Activated CD4-positive, alpha-beta memory T cell treated with anti-CD3 and anti-CD28 coated beads for 36 hours (primary cell): ENCODE data around the gene ZDHHC23. TPM values are rescaled to one million over a fixed set of nuclear protein-coding genes. Genes with fewer than 3 reads are reported as not detected.

ENCODE experiments used
- CTCF ChIA-PET: fragments of 350-600 bp; sonication (Branson Sonifier 250); formaldehyde crosslinking; loops from one replicate; lab custom pipeline; 2021; ENCODE audit warnings: antibody characterized with exemption, inconsistent platforms; lab: Charles Lee
- POLR2A ChIA-PET: fragments of 350-600 bp; sonication (Branson Sonifier 250); formaldehyde crosslinking; loops from one replicate; lab custom pipeline; 2021; ENCODE audit warnings: antibody characterized with exemption; lab: Charles Lee
- DNase-seq: peaks from one replicate; pipeline ENCODE4 v3.0.0-alpha.2; 2020
- H3K27ac Mint-ChIP-seq: one replicate; pipeline ENCODE4 v1.8.0; 2021; ENCODE audit warnings: mixed read lengths
- H3K27me3 Mint-ChIP-seq: one replicate; pipeline ENCODE4 v1.8.0; 2021; ENCODE audit warnings: mixed read lengths
- H3K36me3 Mint-ChIP-seq: one replicate; pipeline ENCODE4 v1.8.0; 2021; ENCODE audit warnings: mixed read lengths
- H3K4me1 Mint-ChIP-seq: one replicate; pipeline ENCODE4 v1.8.0; 2021; ENCODE audit warnings: low read depth, mixed read lengths
- H3K4me3 Mint-ChIP-seq: one replicate; pipeline ENCODE4 v1.8.0; 2021; ENCODE audit warnings: mild to moderate bottlenecking, mixed read lengths
- H3K9me3 Mint-ChIP-seq: one replicate; pipeline ENCODE4 v1.8.0; 2021; ENCODE audit warnings: mixed read lengths
- intact Hi-C: fragments of 100-400 bp; cut with micrococcal nuclease; formaldehyde crosslinking; loops from one replicate; pipeline ENCODE4 v1.15.1; 2023
- total RNA-seq, 2 experiments: library from RNA; stranded (reverse); gene quantifications; one replicate each; pipeline ENCODE4 v1.2.3, GENCODE V29; 2021

The ZDHHC23 gene, protein sequence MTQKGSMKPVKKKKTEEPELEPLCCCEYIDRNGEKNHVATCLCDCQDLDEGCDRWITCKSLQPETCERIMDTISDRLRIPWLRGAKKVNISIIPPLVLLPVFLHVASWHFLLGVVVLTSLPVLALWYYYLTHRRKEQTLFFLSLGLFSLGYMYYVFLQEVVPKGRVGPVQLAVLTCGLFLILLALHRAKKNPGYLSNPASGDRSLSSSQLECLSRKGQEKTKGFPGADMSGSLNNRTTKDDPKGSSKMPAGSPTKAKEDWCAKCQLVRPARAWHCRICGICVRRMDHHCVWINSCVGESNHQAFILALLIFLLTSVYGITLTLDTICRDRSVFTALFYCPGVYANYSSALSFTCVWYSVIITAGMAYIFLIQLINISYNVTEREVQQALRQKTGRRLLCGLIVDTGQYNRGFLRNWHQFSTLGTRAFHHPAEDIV
- 1 to 10 TPM; 5.4 to 6.6 TPM for total RNA-seq

DNA sequence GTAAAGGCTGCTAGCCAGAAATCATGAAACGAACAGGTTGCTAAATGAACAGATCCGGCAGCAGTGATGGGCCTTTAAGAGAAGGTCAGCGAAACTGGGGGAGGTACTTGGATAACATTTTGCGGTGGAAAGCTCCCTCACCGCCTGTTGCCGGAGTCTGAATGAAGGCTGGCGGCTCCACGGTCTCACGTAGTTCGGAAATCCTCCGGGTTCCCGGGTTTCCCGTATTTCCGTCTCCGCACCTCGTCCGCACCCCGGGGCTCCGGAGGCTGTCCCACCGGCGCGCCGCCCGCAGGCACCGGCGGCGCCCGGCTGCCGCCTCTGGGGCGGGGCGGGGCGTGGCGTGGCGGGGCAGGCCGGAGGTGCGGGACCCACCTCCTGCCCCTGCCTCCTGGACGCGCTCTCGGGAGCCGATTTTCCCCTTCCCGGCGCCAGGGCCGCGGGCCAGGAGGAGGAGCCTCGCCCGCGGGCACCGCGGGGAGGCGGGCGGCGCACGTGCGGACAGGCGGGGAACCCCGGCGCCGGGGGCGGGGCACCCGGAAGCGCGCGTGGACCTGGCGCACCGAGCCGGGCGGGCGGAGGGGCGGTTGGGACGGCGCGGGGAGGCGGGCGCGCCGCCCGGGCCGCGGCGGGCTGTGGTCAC is at the start of gene ZDHHC23:
TSS of gene ZDHHC23 (plus strand) at position 642 of the 643 bp plus-strand sequence. CDS start 790 bp downstream, outside the sequence.
- Mint-ChIP-seq H3K4me3 (peak within 1 kb of the TSS; percentile 74), H3K4me1 (peaks cover 12% of the 10 kb centered on the region), H3K9me3 (no peaks in the 10 kb centered on the region), H3K27ac (peak within 1 kb of the TSS; percentile 52), H3K27me3 (peaks cover 14% of the 10 kb centered on the region), H3K36me3 (no peaks in the 10 kb centered on the region)
- DNase-seq = peak; percentile 71
- ChIA-PET CTCF (no interaction called here), POLR2A (no interaction called here)
- intact Hi-C loops = loop anchor here (1.0 to 5.0 kb wide), 4 partner anchors 109 to 415 kb away; partner anchors contain the start of genes ATP6V1A, CCDC191, NAA50 and QTRT2

DNA sequence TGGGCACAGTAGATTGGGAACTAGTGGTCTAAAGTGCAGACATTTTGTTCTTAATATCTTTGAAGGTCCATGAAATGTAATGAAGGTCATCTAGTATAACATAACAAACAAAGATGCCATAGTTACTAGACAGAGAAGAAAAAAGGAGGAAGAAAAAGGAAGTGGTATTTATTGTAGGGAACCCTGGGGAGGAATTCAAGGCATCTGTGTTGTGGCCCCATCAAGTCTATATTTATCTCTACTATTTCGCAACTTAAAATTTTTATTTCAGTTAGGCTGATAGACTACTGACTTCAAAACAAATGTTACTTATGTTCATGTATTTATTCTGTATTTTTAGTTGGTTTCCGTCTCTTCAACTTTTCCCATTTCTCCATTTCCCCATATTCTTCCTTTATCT is 48.9 kb upstream of the ZDHHC23 start:
- H3K4me3 Mint-ChIP-seq = no peak overlapping the region
- no peaks in the 10 kb centered on the region for H3K36me3 Mint-ChIP-seq
- H3K27me3 Mint-ChIP-seq = no peaks in the 10 kb centered on the region
- no peaks in the 10 kb centered on the region for H3K9me3 Mint-ChIP-seq
- peaks cover 9% of the 10 kb centered on the region for H3K4me1 Mint-ChIP-seq
- intact Hi-C loops = no loop called here
- ChIA-PET CTCF (no interaction called here), POLR2A (no interaction called here)
- no peak overlapping the region for H3K27ac Mint-ChIP-seq
- no peak for DNase-seq

DNA sequence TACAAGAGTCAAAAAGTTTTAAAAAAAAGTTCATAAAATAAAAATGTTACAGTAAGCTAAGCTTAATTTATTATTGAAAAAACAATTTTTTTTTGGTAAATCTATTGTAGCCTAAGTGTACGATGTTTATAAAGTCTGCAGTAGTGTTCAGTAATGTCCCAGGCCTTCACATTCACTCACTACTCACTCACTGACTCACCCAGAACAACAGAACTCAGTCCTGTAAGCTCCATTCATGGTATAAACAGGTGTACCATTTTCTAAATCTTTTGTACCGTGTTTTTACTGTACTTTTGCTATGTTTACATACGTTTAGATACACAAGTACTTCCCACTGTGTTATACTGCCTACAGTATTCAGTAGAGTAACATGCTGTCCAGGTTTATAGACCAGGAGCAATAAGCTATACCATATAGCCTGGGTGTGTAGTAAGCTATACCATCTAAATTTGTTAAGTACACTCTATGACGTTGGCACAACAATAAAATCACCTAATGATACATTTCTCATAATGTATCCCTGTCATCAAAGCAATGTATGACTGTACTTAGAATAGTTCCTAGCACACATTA is 41.2 kb upstream of the ZDHHC23 start:
- POLR2A ChIA-PET = no interaction called here
- intact Hi-C loops = no loop called here
- Mint-ChIP-seq H3K27ac (no peak overlapping the region), H3K4me3 (no peak overlapping the region), H3K36me3 (no peaks in the 10 kb centered on the region), H3K9me3 (no peaks in the 10 kb centered on the region), H3K27me3 (no peaks in the 10 kb centered on the region), H3K4me1 (no peaks in the 10 kb centered on the region)
- CTCF ChIA-PET = interaction anchor here (0.6 to 1.4 kb wide), 2 partner anchors 68 to 171 kb away, joined by 3 to 6 read pairs; partner anchors contain the start of gene GRAMD1C
- DNase-seq = no peak

DNA sequence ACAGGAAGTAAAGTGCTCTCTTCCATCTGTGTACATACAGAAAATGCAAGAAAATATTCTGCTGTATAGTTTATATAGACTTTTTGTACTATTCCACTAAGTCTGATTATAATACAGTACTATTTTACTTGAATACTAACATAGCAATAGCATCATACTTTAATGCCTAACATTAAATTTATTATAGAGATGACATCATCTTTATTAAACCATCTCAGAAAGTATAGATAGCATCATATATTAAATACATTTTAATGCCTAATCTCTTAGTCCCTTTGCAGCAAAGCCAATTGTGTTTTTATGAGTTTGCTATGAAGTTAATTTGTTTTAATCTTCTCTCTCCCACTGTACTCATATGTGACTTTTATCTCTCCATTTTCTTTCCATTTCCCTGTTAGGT is 39.7 kb upstream of the ZDHHC23 start:
- no peak overlapping the region for H3K27ac Mint-ChIP-seq
- no peak overlapping the region for H3K4me3 Mint-ChIP-seq
- no peaks in the 10 kb centered on the region for H3K9me3 Mint-ChIP-seq
- no peak for DNase-seq
- H3K27me3 Mint-ChIP-seq = no peaks in the 10 kb centered on the region
- ChIA-PET POLR2A (no interaction called here), CTCF (interaction anchor here (1.1 to 1.6 kb wide), 3 partner anchors 11 to 172 kb away, joined by 3 to 4 read pairs (median 4); no protein-coding TSS in a partner anchor)
- H3K4me1 Mint-ChIP-seq = peaks cover 4% of the 10 kb centered on the region
- H3K36me3 Mint-ChIP-seq = no peaks in the 10 kb centered on the region
- intact Hi-C loops = no loop called here

DNA sequence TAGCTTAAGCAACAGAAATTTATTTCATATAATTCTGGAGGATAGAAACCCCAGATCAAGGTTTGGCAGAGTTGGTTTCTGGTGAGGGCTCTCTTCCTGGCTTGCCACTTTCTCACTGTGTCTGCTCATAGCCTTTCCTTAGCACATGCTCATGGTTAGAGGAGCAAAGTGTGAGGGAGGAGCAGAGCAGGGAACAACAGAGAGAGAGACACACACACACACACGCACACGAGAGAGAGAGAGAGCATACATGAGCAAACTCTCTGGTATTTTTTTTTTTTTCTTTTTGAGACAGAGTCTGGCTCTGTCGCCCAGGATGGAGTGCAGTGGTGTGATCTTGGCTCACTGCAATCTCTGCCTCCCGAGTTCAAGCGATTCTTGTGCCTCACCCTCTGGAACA is 36.8 kb upstream of the ZDHHC23 start:
- H3K36me3 Mint-ChIP-seq = no peaks in the 10 kb centered on the region
- no peak for DNase-seq
- H3K27me3 Mint-ChIP-seq = no peaks in the 10 kb centered on the region
- intact Hi-C loops = no loop called here
- ChIA-PET CTCF (interaction anchor here (0.9 kb wide), 2 partner anchors 66 to 69 kb away, joined by 3 to 7 read pairs; no protein-coding TSS in a partner anchor), POLR2A (no interaction called here)
- peaks cover 4% of the 10 kb centered on the region for H3K4me1 Mint-ChIP-seq
- H3K9me3 Mint-ChIP-seq = no peaks in the 10 kb centered on the region
- H3K27ac Mint-ChIP-seq = no peak overlapping the region
- no peak overlapping the region for H3K4me3 Mint-ChIP-seq

DNA sequence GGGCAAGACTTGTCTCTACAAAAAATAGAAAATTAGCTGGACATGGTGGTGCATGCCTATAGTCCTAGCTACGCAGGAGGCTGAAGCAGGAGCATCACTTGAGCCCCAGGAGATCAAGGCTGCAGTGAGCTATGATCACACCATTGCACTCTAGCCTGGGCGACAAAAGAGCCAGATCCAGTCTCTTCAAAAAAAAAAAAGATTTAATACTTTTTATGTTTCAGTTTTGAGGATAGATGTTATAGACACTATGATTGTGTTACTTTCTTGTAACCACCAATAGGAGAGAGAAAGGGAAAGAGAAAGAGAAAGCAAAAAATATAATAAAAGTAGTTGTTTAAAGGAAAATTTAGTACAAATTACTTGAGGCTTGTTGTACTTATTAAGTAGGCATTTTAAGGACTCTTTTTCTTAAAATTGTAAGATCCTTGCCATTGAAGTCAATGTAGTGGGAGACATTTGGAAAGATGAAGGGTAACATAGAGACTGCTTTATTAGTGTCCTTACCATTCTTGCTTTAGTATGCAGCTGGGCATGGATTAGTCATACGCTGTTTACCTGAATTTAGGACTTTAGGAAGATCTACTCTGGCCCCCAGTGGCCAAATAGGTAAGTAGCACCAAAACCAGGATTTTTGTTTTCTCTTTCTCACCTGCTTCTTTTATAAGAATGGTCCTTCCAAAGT is 35.1 kb upstream of the ZDHHC23 start:
- Mint-ChIP-seq H3K4me1 (peaks cover 4% of the 10 kb centered on the region), H3K4me3 (no peak overlapping the region), H3K36me3 (no peaks in the 10 kb centered on the region), H3K27me3 (no peaks in the 10 kb centered on the region), H3K27ac (no peak overlapping the region), H3K9me3 (no peaks in the 10 kb centered on the region)
- ChIA-PET CTCF (interaction anchor here (0.8 to 3.4 kb wide), 11 partner anchors 8 to 176 kb away, joined by 3 to 29 read pairs (median 7); partner anchors contain the start of gene GRAMD1C), POLR2A (no interaction called here)
- DNase-seq = peak; percentile 36
- intact Hi-C loops = loop anchor here (1.0 kb wide), 2 partner anchors 73 to 176 kb away; no protein-coding TSS in a partner anchor

DNA sequence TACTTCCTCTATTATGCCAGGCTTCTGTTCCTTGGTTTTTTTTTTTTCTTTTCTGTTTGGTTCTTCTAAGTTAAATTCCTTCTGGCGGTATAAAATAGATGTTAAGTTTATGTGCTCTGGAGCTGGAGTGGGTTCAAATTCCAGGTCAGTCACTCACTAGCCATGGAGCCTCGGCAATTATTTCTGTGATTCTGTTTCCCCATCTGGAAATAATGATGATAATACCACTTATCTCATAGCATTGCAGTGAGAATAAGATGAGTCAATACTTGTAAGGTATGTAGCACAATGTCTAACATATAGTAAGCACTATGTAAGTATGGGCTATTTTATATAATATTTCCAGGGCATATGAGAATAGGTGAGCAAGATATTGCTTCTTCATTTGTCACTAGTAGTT is 33.2 kb upstream of the ZDHHC23 start:
- no peaks in the 10 kb centered on the region for H3K27me3 Mint-ChIP-seq
- H3K27ac Mint-ChIP-seq = no peak overlapping the region
- peaks cover 4% of the 10 kb centered on the region for H3K4me1 Mint-ChIP-seq
- H3K36me3 Mint-ChIP-seq = no peaks in the 10 kb centered on the region
- intact Hi-C loops = no loop called here
- no peaks in the 10 kb centered on the region for H3K9me3 Mint-ChIP-seq
- H3K4me3 Mint-ChIP-seq = no peak overlapping the region
- ChIA-PET CTCF (interaction anchor here (0.7 to 3.4 kb wide), 4 partner anchors 18 to 179 kb away, joined by 3 to 29 read pairs (median 6); partner anchors contain the start of gene GRAMD1C), POLR2A (no interaction called here)
- DNase-seq = no peak

DNA sequence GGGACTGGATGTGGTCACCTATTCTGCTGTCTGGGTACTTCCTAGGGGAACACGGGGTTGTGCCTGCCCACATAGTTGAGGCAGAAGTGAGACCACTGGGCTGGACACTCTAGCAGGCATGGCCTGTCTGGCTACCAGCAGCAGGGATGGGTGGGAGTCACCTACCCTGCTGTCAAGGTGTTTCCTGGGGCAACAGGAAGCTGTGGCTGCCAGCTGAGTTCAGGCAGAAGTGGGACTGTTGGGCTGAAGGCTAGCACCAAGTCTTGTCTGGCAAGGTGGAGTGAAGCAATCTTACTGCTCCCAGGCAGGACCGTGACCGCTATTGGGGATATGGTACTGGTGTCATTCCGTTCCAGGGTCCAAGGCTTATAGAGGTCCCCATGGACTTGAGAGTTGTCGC is 20.3 kb upstream of the ZDHHC23 start:
- intact Hi-C loops = no loop called here
- CTCF ChIA-PET = no interaction called here

DNA sequence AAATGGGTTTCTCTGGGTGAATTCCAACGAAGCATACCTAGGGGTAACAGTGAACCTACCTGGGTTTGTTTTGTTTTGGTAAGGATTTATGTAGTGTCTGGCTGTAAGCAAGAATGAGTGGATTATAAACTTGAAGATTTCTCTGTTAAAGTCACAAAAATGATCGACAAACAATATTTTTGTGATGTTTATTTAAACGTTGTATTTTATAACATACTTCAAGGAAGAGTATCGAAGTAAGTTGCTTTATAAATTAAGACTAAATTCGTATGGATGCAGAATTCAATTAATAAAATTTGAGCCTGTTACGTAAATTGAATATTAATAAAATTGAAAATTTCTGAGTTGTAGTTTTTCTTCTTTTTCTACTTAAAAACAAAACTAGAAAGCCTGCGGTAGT is 982 bp upstream of the ZDHHC23 start:
- POLR2A ChIA-PET = no interaction called here
- CTCF ChIA-PET = no interaction called here
- Mint-ChIP-seq H3K4me3 (peak overlapping the region; percentile 74), H3K9me3 (no peaks in the 10 kb centered on the region), H3K4me1 (peaks cover 12% of the 10 kb centered on the region), H3K27ac (no peak overlapping the region), H3K36me3 (no peaks in the 10 kb centered on the region), H3K27me3 (peaks cover 17% of the 10 kb centered on the region)
- intact Hi-C loops = loop anchor here (2.0 to 5.0 kb wide), 3 partner anchors 200 to 415 kb away; partner anchors contain the start of genes ATP6V1A, NAA50, SIDT1 and USF3
- no peak for DNase-seq

More for the DNA sequence above, 20.3 kb upstream of the ZDHHC23 start:
- POLR2A ChIA-PET = no interaction called here
- H3K27ac Mint-ChIP-seq = no peak overlapping the region
- H3K9me3 Mint-ChIP-seq = peaks cover 25% of the 10 kb centered on the region
- H3K4me3 Mint-ChIP-seq = no peak overlapping the region
- peaks cover 16% of the 10 kb centered on the region for H3K36me3 Mint-ChIP-seq
- H3K27me3 Mint-ChIP-seq = peaks cover 11% of the 10 kb centered on the region
- H3K4me1 Mint-ChIP-seq = no peaks in the 10 kb centered on the region
- no peak for DNase-seq

DNA sequence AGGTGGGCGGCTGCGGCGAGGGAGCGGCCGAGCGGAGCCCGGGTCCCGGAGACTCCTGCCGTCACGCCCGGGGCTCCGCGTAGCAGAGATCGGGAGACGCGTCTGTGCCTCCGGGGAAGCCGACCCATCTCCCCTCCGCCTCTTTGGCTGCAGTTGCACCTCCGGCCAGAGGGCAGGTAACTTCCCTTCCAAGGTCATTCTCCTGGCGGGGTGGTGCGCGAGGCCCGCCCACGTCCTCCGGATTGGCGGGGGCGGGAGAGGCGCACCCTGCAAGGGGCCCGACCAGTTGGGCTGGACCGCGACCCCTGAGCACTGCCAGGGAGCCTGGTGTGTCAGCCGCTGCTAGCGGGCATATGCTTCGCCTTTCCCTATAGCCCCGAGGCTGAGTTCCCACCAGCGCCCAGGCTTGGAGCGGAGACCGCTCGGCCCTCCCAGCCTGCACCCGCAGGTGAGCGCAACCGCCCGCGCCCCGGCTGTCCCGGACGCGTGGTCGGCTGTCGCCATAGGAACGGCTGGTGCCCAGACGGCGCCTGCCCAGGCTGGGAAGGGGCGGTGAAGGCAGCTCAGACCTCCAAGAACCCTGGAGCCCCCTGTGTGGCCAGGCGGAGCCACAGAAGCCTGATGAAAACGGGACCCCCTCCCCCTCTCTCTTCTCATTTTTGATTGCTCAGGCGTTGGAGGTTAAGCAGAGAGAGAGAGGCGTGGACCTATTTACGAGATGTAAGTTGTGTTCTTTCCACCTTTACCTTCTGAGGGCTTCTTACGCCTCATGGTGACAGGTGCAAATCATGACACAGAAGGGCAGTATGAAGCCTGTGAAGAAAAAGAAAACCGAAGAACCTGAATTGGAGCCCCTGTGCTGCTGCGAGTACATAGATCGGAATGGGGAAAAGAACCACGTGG is 453 bp downstream of the ZDHHC23 start:
- intact Hi-C loops = loop anchor here (1.0 to 5.0 kb wide), 2 partner anchors 108 to 416 kb away; partner anchors contain the start of genes CCDC191, QTRT2 and SIDT1
- Mint-ChIP-seq H3K27me3 (peaks cover 14% of the 10 kb centered on the region), H3K9me3 (no peaks in the 10 kb centered on the region), H3K4me3 (peak overlapping the region; percentile 54), H3K4me1 (peaks cover 13% of the 10 kb centered on the region), H3K36me3 (no peaks in the 10 kb centered on the region), H3K27ac (no peak overlapping the region)
- peak; percentile 45 for DNase-seq
- CTCF ChIA-PET = no interaction called here
- POLR2A ChIA-PET = no interaction called here

DNA sequence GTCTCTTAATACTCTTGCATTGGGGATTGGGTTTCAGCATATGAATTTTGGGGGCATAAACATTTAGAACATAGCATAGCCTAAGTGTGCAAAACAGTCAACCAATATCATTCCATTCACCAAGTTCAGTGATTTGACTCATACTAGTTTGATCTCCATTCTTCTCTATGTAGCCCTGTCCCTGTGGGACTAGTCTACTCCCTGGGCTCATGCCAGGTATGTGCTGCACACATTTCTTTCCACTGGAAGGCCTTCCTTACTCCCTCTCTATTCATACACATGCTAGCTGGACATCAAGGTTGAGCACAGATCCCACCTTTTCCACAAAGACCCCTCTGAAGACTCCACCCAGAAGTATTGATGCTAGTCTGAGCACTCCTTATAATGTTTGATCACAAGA is 5.1 kb downstream of the ZDHHC23 start:
- intact Hi-C loops = no loop called here
- Mint-ChIP-seq H3K36me3 (peaks cover 7% of the 10 kb centered on the region), H3K27me3 (no peaks in the 10 kb centered on the region), H3K9me3 (no peaks in the 10 kb centered on the region), H3K4me1 (peaks cover 21% of the 10 kb centered on the region), H3K27ac (no peak overlapping the region), H3K4me3 (no peak overlapping the region)
- ChIA-PET POLR2A (no interaction called here), CTCF (no interaction called here)
- no peak for DNase-seq
